A549 (cell line): ENCODE data around the gene DCUN1D2.

Experiments
- EP300 ChIP-seq, 2 experiments: fragments of >200 bp; sonication (Bioruptor Twin); formaldehyde crosslinking; IDR thresholded peaks; 2 replicates in 1 of 2; 3 replicates in 1 of 2; pipeline ENCODE4 v1.6.1; 2016 to 2017
- POLR2AphosphoS2 ChIP-seq: conservative IDR thresholded peaks from 2 replicates; pipeline ENCODE4 v1.6.1; 2012; ENCODE audit warnings: low read length, improper control_type of control experiment, inconsistent platforms
- USF2 ChIP-seq: fragments of 450-650 bp; IDR thresholded peaks from 2 replicates; pipeline ENCODE4 v1.6.1; 2014; ENCODE audit warnings: antibody characterized with exemption

- no peak for TF ChIP-seq EP300 (IDR thresholded peaks at IDR 0.05)
- TF ChIP-seq USF2, result no peak
- TF ChIP-seq POLR2AphosphoS2, result no peak
Observed at GRCh38 chr13:113510871-113511270, 20.4 kb upstream of the DCUN1D2 start.
